GM18517 (cell line): Measurements from ENCODE around the gene TPP2.

Source experiments
- ATAC-seq: cut with Tn5 transposase; IDR thresholded peaks from one replicate; pipeline ENCODE4 v1.9.1; 2021; ENCODE audit warnings: mild to moderate bottlenecking, moderate library complexity; ENCODE audit not compliant: unreplicated experiment

The TPP2 gene

GRCh38 chr13:102692491-102692826, 95.7 kb downstream of the TPP2 start:
- no peak for ATAC-seq

DNA sequence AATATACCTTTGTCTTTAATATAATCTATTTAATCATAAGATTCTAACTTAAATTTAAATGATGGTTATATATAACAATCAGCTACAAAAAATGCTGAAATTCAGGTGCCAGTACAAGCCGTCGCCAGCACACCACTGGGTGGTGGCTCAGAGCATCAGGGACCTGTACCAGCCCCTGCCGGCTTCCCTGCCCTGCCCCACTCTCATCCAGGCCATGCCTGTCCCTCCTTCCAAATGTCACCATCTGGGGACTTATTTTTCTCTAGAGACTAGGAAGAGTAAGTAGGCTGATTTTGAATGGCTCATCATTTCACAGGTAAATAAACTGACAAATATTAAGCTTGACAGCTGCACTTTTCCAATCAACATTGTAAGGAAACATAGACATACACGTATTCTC, 96.5 kb downstream of the TPP2 start:
- no peak for ATAC-seq

DNA sequence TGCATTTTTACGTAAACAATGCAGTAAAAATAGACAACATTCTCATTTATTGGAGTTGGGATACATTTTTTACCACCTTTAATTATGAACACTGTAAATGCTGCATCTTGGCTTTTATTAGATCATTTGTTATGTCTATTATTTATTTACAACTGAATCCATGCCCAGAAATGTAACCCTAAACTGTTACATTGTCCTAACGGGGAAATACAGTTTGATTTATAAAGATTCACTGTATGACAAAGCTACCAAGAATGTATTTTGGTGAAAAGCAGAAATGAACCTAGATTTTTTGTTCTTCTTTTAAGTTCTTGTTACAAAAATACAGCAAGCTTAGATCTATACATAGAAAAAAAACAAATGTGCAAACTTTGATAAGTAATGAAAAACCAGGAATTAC, 97.0 kb downstream of the TPP2 start:
- no peak for ATAC-seq

DNA sequence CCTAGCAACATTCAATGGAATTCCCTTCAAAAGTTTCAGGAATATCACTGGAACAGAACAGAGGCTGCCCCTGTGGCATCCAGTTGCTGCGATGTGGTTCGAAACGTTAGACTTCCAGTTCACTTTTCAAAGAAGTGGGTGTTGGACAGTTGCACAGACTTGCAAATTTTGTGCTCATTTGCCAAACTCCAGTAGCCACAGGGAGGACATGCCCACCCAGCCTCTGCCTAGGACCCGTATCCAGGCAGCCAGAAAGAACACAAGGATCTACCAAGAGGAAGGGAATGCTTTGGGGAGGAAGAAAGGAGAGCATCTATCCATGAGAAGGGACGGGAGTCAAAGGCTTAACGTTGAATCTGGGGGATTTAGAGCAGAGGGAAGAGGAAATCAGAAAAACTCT, 98.2 kb downstream of the TPP2 start, which contains the start of gene METTL21C:
TSS of gene METTL21C (minus strand) at position 108 of the 400 bp plus-strand sequence. CDS start 546 bp downstream, outside the sequence.
- no peak for ATAC-seq

DNA sequence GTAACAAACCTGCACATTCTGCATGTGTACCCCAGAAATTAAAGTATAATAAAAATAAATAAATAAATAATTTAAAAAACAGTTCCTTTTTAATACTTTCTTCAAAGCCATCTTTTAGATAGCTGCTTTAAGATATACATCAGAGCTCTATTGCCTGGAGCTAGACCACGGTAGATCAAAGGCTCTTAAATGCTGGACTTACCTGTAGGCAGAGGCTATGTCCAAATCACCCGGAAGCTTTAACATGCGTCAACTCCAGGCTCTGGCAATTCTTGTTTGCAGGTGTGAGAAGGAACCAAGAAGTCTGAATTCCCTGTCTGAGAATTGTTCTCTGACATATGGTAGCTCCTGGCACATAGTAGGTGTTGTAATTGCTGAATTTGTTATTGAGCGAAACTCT, 99.7 kb downstream of the TPP2 start:
- ATAC-seq: no peak

GRCh38 chr13:102697264-102697663, 100.5 kb downstream of the TPP2 start:
- ATAC-seq: no peak

DNA sequence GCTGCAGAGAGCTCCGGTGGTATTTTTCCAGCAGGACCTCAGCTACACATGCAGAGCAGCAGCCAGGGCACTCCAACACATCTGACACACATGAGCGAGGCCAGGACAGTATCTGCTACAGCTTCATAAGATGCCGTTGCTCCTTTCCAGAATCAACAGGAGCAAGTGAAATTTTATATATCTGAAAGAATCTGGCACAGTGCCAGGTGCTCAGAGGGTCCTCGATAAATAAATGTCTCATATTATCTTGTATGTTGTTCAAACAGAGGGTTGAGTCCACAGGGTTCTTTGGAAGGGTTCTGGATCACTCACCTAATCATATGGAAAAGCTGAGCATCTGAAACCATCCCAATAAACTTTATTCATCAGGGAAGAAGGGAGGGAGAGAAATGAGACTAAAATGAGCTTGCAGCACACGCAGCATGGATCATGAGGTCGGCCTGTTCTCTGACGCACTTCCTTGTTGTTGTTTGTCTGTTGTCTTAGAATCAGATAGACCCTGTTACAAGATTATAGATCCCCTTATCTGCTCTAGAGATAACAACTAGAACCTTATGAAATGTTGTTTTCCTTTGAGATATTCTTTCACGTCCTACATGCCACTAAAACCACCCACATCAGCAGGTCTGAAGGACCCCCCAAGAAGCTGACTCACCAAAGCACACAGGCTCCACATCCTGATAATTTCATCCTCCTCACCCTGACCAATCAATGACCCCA, 101.3 kb downstream of the TPP2 start:
- no peak for ATAC-seq

GRCh38 chr13:102698649-102698980, 101.8 kb downstream of the TPP2 start:
- no peak for ATAC-seq

- ATAC-seq: no peak
Observed at GRCh38 chr13:102699504-102699903, 102.7 kb downstream of the TPP2 start.

DNA sequence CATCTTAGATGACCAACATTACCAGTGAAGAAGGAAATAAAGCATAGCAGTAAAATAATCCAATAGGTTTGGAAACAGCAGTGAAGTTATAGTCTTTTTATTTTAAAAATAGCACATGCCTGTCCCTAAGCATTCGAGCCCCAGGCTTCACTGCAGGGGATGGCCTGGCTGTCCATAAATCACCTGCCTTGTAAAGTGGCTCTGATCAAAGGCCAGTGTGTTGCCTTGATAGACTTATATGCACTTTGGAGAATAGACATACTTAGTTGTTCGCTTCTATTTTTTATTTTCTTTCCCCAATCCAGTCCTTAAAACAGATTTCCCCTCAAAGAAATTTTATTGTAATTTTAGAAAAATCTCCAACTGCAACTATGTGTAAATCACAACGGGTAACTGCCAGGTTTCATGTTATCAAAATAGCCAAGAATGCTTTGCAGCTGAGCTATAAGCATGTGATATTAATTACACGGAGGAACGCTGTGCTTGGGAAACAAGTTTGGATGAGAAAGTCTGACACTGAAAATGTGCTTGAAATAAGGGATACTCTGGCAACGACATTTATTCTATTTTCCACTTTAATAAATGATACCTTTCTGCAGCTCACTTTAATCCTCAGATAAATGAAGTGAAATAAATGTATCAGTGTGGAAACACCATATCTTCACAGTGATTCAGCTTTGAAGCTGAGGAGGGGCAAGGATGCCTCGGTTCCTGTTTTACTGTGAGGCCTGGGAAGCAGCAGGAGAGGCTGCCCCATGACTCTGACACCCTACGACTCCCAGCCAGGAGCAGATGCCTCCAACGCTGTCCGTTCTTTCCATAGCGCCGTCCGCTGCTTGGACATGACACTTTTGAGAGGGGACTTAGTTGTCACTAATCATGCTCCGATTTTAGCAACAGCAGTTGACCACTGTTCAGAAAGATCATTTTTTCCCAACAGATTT, 103.6 kb downstream of the TPP2 start:
- ATAC-seq: no peak

DNA sequence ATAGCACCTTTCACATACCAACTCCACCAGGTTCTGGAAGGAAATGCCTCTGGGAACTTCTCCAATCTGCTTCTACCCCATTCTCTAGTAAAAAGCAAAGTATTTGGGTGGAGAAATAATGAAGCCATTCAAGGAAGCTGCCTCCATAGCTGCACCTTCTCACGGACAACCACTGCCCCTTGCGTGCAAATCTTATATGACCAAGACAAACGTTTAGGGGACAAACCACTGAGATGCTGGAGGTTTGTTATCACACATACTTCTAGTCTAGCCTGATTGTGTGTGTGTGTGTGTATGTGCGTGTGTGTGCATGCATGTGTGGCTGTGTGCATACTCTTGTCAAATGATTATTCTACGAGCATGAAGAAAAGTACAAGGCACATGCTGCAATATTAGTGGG, 104.5 kb downstream of the TPP2 start:
- ATAC-seq: no peak

- no peak for ATAC-seq
Observed at GRCh38 chr13:102702965-102703725, 106.4 kb downstream of the TPP2 start.

DNA sequence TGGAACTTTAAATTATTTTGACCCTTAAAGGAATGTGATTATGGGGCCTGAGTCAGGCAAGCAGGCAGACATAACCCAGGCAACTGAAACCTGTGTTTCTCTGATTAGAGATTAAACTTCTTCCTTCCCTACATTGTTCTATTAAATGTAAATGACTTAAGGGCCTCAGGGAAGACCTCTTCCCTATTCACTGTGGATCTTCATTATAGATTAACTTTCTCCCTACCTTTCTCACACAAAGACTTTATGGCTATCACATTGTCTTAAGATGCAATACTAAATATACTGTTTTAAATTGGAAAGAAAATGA, 106.9 kb downstream of the TPP2 start:
- ATAC-seq: no peak

DNA sequence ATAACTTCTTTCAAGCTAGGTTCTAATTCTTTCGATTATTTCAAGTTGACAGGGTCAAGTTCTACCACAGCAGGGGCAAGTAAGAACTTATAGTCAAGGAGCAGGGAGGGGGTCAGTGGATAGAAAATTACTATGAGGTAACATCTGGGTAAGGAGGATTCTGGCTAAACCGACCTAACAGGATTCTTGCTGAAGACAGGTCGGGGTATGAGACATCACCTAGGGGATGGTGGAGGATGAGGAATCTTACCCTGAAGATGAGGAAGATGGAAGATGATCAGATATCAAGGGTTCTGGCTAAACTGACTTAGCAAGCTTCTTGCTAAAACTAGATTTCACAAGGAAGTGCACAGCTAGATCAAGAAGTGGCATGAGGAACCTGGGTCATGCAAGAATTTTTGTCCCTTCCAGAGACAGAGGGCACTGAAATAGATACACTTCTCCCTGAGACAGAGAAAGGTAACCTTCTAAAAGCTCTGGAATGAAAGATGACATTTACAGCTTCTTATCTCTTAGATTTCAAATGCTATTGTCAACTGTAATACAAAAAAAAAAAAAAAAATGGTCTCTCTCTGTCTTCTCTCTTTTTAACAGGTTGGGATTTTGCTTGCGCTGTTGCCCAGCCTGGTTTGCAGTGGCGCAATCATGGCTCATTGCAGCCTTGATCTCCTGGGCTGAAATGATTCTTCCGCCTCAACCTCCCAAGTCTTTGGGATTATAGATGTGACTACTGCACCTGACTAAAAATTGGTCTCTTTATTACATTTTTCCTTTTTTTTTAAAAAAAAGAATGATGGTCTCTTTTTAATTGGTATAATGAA, 107.7 kb downstream of the TPP2 start:
- no peak for ATAC-seq

- no peak for ATAC-seq
Observed at GRCh38 chr13:102707467-102707866, 110.7 kb downstream of the TPP2 start.

DNA sequence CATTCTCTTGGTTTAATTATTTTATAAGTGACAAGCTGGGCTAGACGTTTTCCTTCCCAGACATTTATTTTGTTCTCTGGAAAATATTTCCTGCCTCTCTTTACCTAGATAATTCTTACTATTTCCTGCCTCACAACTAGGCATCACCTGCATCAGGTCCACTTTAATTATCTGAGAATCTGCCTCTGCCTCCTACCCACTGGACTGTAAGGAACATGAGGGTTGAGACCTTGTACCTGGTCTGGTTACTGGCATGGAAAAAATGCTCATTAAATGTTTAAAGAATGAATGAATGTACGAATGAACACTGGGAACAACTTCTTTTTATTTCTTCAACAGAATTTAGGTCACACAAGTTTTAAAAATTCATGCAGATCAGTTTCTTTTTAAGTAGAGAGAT, 111.4 kb downstream of the TPP2 start:
- ATAC-seq: no peak

DNA sequence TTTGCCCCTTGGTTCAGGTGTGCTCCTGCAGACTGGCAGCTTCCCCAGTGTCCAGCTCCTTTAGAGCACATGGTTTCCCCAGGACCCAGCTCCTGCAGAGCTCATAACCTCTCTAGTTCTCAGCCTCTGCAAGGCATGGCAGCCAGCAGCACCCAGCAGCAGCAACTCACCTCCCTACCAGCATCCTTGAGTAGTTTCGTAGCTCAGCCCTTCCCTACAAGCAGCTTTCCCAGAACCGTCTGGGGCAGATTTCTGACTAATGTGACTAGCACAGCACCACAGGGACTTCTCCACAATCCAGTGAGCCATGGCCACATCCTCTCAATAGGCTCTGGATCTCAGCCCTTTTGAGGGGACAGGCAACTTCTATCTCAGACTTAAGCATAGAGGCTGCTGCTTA, 112.2 kb downstream of the TPP2 start:
- no peak for ATAC-seq

DNA sequence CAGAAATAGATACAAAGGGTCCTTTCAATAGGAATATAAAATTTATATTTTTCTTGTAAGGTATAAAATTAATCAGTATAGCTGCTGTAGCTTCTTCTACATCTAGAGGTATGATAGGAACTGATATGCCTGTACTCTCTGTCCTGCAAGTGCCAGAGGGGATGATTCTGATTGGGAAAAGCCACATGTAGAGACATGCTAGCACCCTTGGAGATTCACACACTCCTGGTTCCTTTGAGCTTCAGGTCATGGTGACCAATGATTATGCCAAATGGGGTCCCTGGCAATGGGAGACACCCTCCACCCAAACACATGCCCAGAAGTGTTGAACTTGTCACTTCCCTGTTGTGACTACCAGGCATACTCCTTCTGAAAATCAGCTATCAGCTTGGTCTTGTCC, 112.8 kb downstream of the TPP2 start:
- no peak for ATAC-seq

DNA sequence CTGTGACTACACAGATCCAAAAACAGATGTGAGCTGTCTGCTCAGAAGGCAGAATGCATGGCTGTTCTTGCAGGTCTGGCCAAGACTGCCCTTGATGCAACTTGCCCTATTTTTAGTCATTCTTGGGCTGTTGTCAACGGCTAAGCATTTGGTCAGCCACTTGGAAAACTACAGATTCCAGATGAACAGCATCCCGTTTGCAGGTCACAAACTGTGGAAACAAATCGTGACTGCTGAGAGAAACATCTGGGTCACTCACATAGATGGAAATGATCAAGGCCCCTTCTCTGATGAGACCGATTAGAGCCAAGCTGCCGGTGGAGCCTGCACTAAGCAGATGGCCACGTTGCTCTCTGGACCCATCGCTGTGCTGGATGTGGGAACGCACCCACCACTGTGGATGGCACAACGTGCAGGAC, 113.5 kb downstream of the TPP2 start:
- no peak for ATAC-seq

DNA sequence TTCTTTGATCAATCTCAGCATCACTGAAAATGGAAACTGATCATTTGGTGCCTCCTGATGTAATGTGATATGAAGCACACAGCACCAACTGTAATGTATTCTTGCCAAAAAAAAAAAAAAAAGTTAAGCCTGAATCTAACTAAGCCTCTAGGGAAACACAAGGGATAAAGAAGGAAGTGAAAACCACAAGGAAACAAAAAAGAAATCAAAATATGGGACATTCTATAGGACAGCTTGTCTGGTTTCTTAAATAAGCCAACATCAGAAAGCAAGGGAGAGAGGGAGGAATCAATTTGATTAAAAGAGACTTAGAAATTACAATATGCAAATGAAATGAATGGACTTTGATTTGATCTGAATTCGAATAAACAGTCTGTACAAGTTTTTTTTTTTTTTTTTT, 118.7 kb downstream of the TPP2 start:
- ATAC-seq: no peak

GRCh38 chr13:102718746-102719145, 122.0 kb downstream of the TPP2 start:
- ATAC-seq: no peak
